Measurements from ENCODE around the gene TERB1. TPM values are rescaled to one million over a fixed set of nuclear protein-coding genes. Genes with fewer than 3 reads are reported as not detected.

TERB1 gene
- total RNA-seq, 1 donor from 2014 or later = 0.29 TPM

DNA sequence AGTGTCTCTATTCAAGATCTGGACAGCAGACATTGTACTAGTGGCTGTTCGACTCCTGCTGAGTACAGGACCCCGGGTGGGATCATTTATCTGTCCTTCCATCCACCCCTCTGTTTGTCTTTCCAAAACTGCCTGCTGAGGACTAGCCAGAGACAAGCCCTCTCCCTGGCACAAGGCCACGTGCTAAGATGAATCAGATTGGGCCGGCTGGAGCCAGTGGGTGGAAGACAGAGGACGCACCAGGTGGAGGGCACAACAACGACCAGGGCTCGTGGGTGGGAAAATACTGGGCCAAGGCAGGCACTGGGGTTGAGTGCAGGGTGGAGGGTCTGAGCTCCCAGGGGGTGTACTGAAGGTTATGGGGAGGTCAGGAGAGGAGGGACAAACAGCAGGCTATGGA lies 41.4 kb upstream of the TERB1 start:
- Mint-ChIP-seq H3K27ac (no peak overlapping the region), H3K9me3 (no peaks in the 10 kb centered on the region), H3K4me1 (ENCODE audit: low read depth) (peaks cover 6% of the 10 kb centered on the region), H3K27me3 (ENCODE audit: insufficient read depth) (peaks cover 52% of the 10 kb centered on the region), H3K4me3 (no peak overlapping the region), H3K36me3 (ENCODE audit: low read depth) (no peaks in the 10 kb centered on the region)
- DNase-seq (ENCODE audit: low spot score) = no peak
- intact Hi-C loops (cut with micrococcal nuclease) = no loop called here

DNA sequence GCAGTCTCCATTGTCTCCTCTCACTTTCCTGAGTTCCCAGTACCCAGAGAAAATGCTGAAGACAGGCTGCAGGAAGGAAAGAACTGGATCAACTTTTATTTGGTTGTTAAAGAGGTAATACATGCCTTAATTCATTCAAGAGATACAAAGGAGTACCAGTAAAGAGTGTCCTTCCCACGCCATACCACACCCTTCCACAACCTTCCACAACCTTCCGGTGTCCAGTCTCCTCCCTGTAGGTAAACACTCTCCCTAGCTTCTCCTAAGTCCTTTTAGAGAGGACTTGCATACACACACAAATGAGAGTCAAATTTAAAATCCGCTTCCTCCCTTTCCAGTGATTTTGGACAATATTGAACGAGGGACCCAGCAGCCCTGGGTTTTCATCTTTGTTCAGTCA lies 40.0 kb upstream of the TERB1 start:
- H3K4me1 Mint-ChIP-seq (ENCODE audit: low read depth) = no peaks in the 10 kb centered on the region
- DNase-seq (ENCODE audit: low spot score) = no peak
- H3K36me3 Mint-ChIP-seq (ENCODE audit: low read depth) = no peaks in the 10 kb centered on the region
- no peak overlapping the region for H3K4me3 Mint-ChIP-seq
- intact Hi-C loops (cut with micrococcal nuclease) = no loop called here
- no peaks in the 10 kb centered on the region for H3K9me3 Mint-ChIP-seq
- peaks cover 53% of the 10 kb centered on the region for H3K27me3 Mint-ChIP-seq (ENCODE audit: insufficient read depth)
- no peak overlapping the region for H3K27ac Mint-ChIP-seq

GRCh38 chr16:66840883-66841282 lies 39.5 kb upstream of the TERB1 start:
- intact Hi-C loops (cut with micrococcal nuclease) = no loop called here
- DNase-seq (ENCODE audit: low spot score) = no peak
- H3K4me1 Mint-ChIP-seq (ENCODE audit: low read depth) = no peaks in the 10 kb centered on the region
- H3K4me3 Mint-ChIP-seq = no peak overlapping the region
- no peaks in the 10 kb centered on the region for H3K9me3 Mint-ChIP-seq
- H3K36me3 Mint-ChIP-seq (ENCODE audit: low read depth) = no peaks in the 10 kb centered on the region
- peaks cover 49% of the 10 kb centered on the region for H3K27me3 Mint-ChIP-seq (ENCODE audit: insufficient read depth)
- no peak overlapping the region for H3K27ac Mint-ChIP-seq

DNA sequence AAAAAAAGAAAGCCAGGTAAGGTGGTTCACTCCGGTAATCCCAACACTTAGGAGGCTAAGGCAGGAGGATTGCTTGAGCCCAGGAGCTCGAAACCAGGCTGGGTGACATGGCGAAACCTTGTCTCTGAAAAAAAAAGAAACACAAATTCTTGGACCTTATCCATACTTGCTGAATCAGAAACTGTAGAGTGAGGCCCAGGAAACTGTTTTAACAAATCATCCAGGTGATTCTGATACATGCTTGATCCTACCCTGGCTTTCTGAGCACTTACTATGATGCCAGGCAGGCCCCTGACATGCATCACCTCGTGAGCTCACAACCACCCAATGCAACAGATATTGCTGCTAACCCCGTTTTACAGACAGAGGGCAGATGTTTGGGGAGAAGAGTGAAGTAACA lies 33.4 kb upstream of the TERB1 start:
- Mint-ChIP-seq H3K27me3 (ENCODE audit: insufficient read depth) (peaks cover 21% of the 10 kb centered on the region), H3K4me1 (ENCODE audit: low read depth) (peaks cover under 1% of the 10 kb centered on the region), H3K36me3 (ENCODE audit: low read depth) (no peaks in the 10 kb centered on the region), H3K4me3 (no peak overlapping the region), H3K9me3 (no peaks in the 10 kb centered on the region), H3K27ac (no peak overlapping the region)
- intact Hi-C loops (cut with micrococcal nuclease) = no loop called here
- DNase-seq (ENCODE audit: low spot score) = no peak

- intact Hi-C loops (cut with micrococcal nuclease) = no loop called here
- no peak overlapping the region for H3K4me3 Mint-ChIP-seq
- H3K36me3 Mint-ChIP-seq (ENCODE audit: low read depth) = peaks cover 6% of the 10 kb centered on the region
- no peak for DNase-seq (ENCODE audit: low spot score)
- no peak overlapping the region for H3K27ac Mint-ChIP-seq
- peaks cover 12% of the 10 kb centered on the region for H3K4me1 Mint-ChIP-seq (ENCODE audit: low read depth)
- H3K9me3 Mint-ChIP-seq = no peaks in the 10 kb centered on the region
- peaks cover 7% of the 10 kb centered on the region for H3K27me3 Mint-ChIP-seq (ENCODE audit: insufficient read depth)
These were observed 31.4 kb upstream of the TERB1 start for GRCh38 chr16:66832661-66833305.

DNA sequence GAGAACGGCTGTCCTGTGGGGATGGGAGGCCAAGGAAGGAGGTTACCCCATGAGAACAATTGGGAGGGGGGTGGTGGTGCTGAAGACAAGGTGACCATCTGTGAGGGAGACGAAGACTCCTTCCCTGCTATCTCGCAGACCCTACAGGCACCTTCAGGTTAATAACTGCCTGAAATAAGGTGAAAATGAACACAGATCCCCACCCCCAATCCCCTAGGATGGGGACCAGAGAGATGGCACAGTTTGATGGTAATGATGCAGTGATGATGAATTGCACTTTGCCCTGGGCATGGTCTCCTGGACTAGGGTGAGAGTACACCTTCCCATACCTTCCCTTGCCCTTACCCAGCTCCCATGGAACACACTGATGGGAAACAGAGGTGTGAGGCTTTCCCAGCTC lies 30.8 kb upstream of the TERB1 start:
- intact Hi-C loops (cut with micrococcal nuclease) = no loop called here
- Mint-ChIP-seq H3K27ac (no peak overlapping the region), H3K4me3 (no peak overlapping the region), H3K36me3 (ENCODE audit: low read depth) (peaks cover 8% of the 10 kb centered on the region), H3K4me1 (ENCODE audit: low read depth) (peaks cover 12% of the 10 kb centered on the region), H3K27me3 (ENCODE audit: insufficient read depth) (peaks cover 4% of the 10 kb centered on the region), H3K9me3 (no peaks in the 10 kb centered on the region)
- no peak for DNase-seq (ENCODE audit: low spot score)

- Mint-ChIP-seq H3K27me3 (ENCODE audit: insufficient read depth) (peaks cover 2% of the 10 kb centered on the region), H3K4me3 (peak within 1 kb of the TSS; percentile 83), H3K36me3 (ENCODE audit: low read depth) (peaks cover 18% of the 10 kb centered on the region), H3K4me1 (ENCODE audit: low read depth) (peaks cover 20% of the 10 kb centered on the region), H3K9me3 (no peaks in the 10 kb centered on the region), H3K27ac (peak within 1 kb of the TSS; percentile 72)
- peak; percentile 90 for DNase-seq (ENCODE audit: low spot score)
- intact Hi-C loops (cut with micrococcal nuclease) = loop anchor here (1.0 to 2.0 kb wide), 5 partner anchors 37 to 134 kb away; partner anchors contain the start of genes CMTM4 and DYNC1LI2
These were observed 29.3 kb upstream of the TERB1 start, which contains the start of gene NAE1 for GRCh38 chr16:66830422-66831404. TSS of gene NAE1 (minus strand) at chr16:66830976. CDS start at chr16:66830899, 77 bp downstream.

DNA sequence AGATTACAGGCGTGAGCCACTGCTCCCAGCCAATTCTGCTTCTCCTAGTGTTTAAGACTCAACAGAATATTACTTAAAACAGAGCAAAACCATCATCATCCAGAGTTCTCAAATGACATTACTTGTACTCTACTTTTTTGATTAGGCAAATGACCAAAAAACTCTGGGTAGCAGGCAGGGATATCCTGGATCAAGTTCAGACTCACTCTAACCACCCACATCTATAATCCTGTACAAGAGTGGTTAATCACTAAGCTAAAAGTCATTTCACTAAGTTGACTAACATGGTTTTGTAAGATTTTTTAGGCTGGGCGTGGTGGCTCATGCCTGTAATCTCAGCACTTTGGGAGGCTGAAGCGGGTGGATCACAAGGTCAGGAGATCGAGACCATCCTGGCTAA lies 22.6 kb upstream of the TERB1 start:
- H3K36me3 Mint-ChIP-seq (ENCODE audit: low read depth) = peaks cover 48% of the 10 kb centered on the region

DNA sequence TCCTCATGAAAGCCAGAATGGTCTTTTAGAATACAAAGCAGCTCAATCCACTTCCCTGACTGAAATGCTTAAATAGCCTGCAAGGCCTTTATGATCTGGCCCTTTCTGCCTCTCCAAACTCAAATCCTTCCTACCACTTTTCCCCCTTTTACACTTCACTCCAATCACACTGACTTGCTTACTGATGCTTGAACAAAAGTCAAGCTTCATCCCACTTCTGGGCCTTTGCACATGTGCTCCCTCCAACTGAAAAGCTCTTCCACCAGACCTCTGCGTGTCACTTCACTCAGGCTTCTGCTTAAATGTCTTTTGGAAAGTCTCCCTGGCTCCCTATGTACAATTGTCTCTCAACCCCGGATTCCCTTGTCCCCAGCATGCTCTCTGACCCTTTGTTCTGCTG lies 13.3 kb upstream of the TERB1 start:
- Mint-ChIP-seq H3K4me3 (no peak overlapping the region), H3K9me3 (no peaks in the 10 kb centered on the region), H3K4me1 (ENCODE audit: low read depth) (no peaks in the 10 kb centered on the region), H3K27me3 (ENCODE audit: insufficient read depth) (no peaks in the 10 kb centered on the region), H3K36me3 (ENCODE audit: low read depth) (peaks cover 45% of the 10 kb centered on the region), H3K27ac (no peak overlapping the region)
- DNase-seq (ENCODE audit: low spot score) = no peak
- intact Hi-C loops (cut with micrococcal nuclease) = no loop called here

More for the DNA sequence above, 22.6 kb upstream of the TERB1 start:
- intact Hi-C loops (cut with micrococcal nuclease) = no loop called here
- no peak for DNase-seq (ENCODE audit: low spot score)
- no peak overlapping the region for H3K27ac Mint-ChIP-seq
- H3K4me3 Mint-ChIP-seq = no peak overlapping the region
- H3K9me3 Mint-ChIP-seq = no peaks in the 10 kb centered on the region
- H3K4me1 Mint-ChIP-seq (ENCODE audit: low read depth) = peaks cover 17% of the 10 kb centered on the region
- no peaks in the 10 kb centered on the region for H3K27me3 Mint-ChIP-seq (ENCODE audit: insufficient read depth)

- Mint-ChIP-seq H3K27ac (no peak overlapping the region), H3K27me3 (ENCODE audit: insufficient read depth) (no peaks in the 10 kb centered on the region), H3K4me3 (no peak overlapping the region), H3K36me3 (ENCODE audit: low read depth) (peaks cover 49% of the 10 kb centered on the region), H3K9me3 (no peaks in the 10 kb centered on the region), H3K4me1 (ENCODE audit: low read depth) (no peaks in the 10 kb centered on the region)
- no peak for DNase-seq (ENCODE audit: low spot score)
- intact Hi-C loops (cut with micrococcal nuclease) = no loop called here
These were observed 9.7 kb upstream of the TERB1 start for GRCh38 chr16:66811043-66811442.

- no peak overlapping the region for H3K4me3 Mint-ChIP-seq
- H3K36me3 Mint-ChIP-seq (ENCODE audit: low read depth) = peaks cover 52% of the 10 kb centered on the region
- intact Hi-C loops (cut with micrococcal nuclease) = no loop called here
- H3K4me1 Mint-ChIP-seq (ENCODE audit: low read depth) = no peaks in the 10 kb centered on the region
- H3K9me3 Mint-ChIP-seq = no peaks in the 10 kb centered on the region
- DNase-seq (ENCODE audit: low spot score) = no peak
- no peak overlapping the region for H3K27ac Mint-ChIP-seq
- H3K27me3 Mint-ChIP-seq (ENCODE audit: insufficient read depth) = no peaks in the 10 kb centered on the region
These were observed 9.0 kb upstream of the TERB1 start for GRCh38 chr16:66810391-66810790.

DNA sequence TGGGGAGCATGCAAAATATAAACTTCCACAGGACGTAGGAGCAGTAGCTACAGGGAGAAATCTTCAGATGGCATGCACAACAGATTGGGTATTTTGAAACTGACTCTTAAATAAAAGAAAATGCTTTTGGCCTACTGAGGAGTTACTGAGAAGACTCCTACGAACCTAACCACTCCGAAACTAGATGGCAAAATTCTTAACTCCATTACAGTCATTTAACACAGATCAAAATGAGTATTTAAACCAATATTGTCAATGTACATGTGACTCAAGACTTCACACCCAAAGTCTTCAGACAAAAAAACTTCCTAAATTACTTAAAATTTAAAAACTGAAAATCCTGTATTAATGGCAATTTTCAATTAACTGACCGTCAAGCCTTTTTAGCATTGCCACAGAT lies 8.4 kb upstream of the TERB1 start:
- no peak overlapping the region for H3K4me3 Mint-ChIP-seq
- DNase-seq (ENCODE audit: low spot score) = no peak
- H3K27me3 Mint-ChIP-seq (ENCODE audit: insufficient read depth) = no peaks in the 10 kb centered on the region
- H3K36me3 Mint-ChIP-seq (ENCODE audit: low read depth) = peaks cover 53% of the 10 kb centered on the region
- intact Hi-C loops (cut with micrococcal nuclease) = no loop called here
- H3K4me1 Mint-ChIP-seq (ENCODE audit: low read depth) = no peaks in the 10 kb centered on the region
- H3K9me3 Mint-ChIP-seq = no peaks in the 10 kb centered on the region
- H3K27ac Mint-ChIP-seq = no peak overlapping the region

DNA sequence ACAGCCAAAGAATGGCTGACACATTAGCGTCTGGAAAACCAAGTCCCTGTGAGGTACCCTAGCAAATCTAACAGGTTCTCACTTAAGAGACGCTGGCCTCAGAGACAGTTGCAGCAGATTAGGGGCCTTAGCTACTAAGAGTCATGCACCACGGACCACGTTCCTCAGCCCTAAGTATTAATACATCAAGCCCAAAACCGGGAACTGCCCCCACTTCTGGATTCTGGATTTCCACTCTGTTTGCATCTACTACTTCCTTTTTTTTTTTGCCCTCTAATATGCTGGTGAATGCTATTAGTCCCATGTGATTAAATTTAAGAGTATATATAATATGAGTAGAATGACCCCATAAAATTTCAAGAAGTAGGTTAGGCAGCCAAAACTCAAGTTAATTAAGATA lies 775 bp upstream of the TERB1 start:
- Mint-ChIP-seq H3K4me3 (no peak overlapping the region), H3K36me3 (ENCODE audit: low read depth) (peaks cover 18% of the 10 kb centered on the region), H3K9me3 (no peaks in the 10 kb centered on the region), H3K27me3 (ENCODE audit: insufficient read depth) (no peaks in the 10 kb centered on the region), H3K4me1 (ENCODE audit: low read depth) (no peaks in the 10 kb centered on the region), H3K27ac (no peak overlapping the region)
- intact Hi-C loops (cut with micrococcal nuclease) = no loop called here
- DNase-seq (ENCODE audit: low spot score) = no peak

Measured in activated T-helper 1 cell treated with anti-CD3 and anti-CD28 coated beads, Interleukin-12 subunit alpha, Interleukin-12 subunit beta, Interleukin-2, Interleukin-4 antibody, amounts not matched to agents 30 ng/mL and 10 ng/mL and 1 ng/mL, durations not matched to agents 14 hours and 24 hours and 36 hours (primary cell).